ENCODE results near the gene AKR7A3.

AKR7A3 gene

DNA sequence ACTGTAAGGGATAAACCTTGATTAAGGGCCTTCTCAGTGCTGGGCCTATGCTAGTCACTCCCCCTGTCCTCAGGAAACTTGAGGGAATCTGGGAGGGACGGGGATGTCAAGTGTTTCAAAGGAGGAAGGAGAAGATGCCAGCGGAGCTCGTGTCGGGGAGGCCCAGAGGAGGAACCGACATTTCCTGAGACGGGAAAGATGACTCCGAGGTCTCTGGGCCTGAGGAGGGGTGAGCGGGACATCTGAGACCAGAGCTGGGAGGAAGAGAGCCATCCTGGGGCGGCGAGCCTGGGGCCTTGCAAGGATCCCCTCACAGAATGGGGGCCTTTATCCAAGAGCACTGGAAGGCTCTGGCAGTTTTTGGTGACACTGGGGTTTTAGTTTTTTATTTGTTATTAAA lies 33.9 kb upstream of the AKR7A3 start:
- H3K79me2 ChIP-seq (ENCODE audit: insufficient read depth, low read length): no peaks in the 10 kb centered on the region
- no peaks in the 10 kb centered on the region for H3K9me2 ChIP-seq (replicated peaks; ENCODE audit: low read depth, low read length)
- H3K4me3 ChIP-seq (ENCODE audit: low read length, poor library complexity, severe bottlenecking): no peak overlapping the region
- H2AFZ ChIP-seq (ENCODE audit: low read length): no peak overlapping the region
- H3K4me1 ChIP-seq (ENCODE audit: insufficient read depth, low read length, poor library complexity, severe bottlenecking): no peaks in the 10 kb centered on the region
- TF ChIP-seq, protein P1, sequence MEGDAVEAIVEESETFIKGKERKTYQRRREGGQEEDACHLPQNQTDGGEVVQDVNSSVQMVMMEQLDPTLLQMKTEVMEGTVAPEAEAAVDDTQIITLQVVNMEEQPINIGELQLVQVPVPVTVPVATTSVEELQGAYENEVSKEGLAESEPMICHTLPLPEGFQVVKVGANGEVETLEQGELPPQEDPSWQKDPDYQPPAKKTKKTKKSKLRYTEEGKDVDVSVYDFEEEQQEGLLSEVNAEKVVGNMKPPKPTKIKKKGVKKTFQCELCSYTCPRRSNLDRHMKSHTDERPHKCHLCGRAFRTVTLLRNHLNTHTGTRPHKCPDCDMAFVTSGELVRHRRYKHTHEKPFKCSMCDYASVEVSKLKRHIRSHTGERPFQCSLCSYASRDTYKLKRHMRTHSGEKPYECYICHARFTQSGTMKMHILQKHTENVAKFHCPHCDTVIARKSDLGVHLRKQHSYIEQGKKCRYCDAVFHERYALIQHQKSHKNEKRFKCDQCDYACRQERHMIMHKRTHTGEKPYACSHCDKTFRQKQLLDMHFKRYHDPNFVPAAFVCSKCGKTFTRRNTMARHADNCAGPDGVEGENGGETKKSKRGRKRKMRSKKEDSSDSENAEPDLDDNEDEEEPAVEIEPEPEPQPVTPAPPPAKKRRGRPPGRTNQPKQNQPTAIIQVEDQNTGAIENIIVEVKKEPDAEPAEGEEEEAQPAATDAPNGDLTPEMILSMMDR (conservative IDR thresholded peaks at IDR 0.05; ENCODE audit: low read length): no peak
- no peak for TF ChIP-seq EZH2phosphoT487 (IDR thresholded peaks at IDR 0.05; ENCODE audit: borderline replicate concordance)
- no peaks in the 10 kb centered on the region for H4K20me1 ChIP-seq (ENCODE audit: insufficient read depth, low read length, poor library complexity, severe bottlenecking)
- no peaks in the 10 kb centered on the region for H3F3A ChIP-seq (ENCODE audit: low read depth)
- H3K4me2 ChIP-seq (ENCODE audit: low read depth, low read length, poor library complexity, severe bottlenecking): no peak overlapping the region
- H3K36me3 ChIP-seq (ENCODE audit: insufficient read depth, low read length): no peaks in the 10 kb centered on the region; the same call in 1 of the 2 replicates
- H3K9me3 ChIP-seq (ENCODE audit: insufficient read depth, low read depth, low read length): no peaks in the 10 kb centered on the region
- no peaks in the 10 kb centered on the region for H3K27me3 ChIP-seq (ENCODE audit: insufficient read depth, low read length, poor library complexity, severe bottlenecking)
- no peak overlapping the region for H3K9ac ChIP-seq (ENCODE audit: low read depth, low read length, poor library complexity, severe bottlenecking)

DNA sequence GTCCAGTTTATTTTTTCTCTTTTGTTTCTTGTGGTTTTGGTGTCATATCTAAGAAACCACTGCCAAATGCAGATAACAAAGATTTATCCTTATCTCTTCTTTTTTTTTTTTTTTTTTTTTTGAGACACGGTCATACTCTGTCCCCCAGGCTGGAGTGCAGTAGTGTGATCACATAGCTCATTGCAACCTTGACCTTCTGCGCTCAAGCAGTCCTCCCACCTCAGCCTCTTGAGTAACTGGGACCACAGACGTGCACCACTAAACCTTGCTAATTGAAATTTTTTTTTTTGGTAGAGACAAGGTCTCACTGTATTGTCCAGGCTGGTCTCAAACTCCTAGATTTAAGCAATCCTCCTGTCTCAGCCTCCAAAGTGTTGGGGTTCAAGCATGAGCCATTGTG lies 32.5 kb upstream of the AKR7A3 start:
- Histone ChIP-seq H3K4me1 (ENCODE audit: insufficient read depth, low read length, poor library complexity, severe bottlenecking) (peaks cover 12% of the 10 kb centered on the region), H2AFZ (ENCODE audit: low read length) (no peak overlapping the region), H3K27me3 (ENCODE audit: insufficient read depth, low read length, poor library complexity, severe bottlenecking) (no peaks in the 10 kb centered on the region), H3K9me2 (replicated peaks; ENCODE audit: low read depth, low read length) (no peaks in the 10 kb centered on the region), H3K9ac (ENCODE audit: low read depth, low read length, poor library complexity, severe bottlenecking) (no peak overlapping the region), H3K9me3 (ENCODE audit: insufficient read depth, low read depth, low read length) (no peaks in the 10 kb centered on the region), H3K4me2 (ENCODE audit: low read depth, low read length, poor library complexity, severe bottlenecking) (no peak overlapping the region), H3K4me3 (ENCODE audit: low read length, poor library complexity, severe bottlenecking) (no peak overlapping the region), H3F3A (ENCODE audit: low read depth) (no peaks in the 10 kb centered on the region), H4K20me1 (ENCODE audit: insufficient read depth, low read length, poor library complexity, severe bottlenecking) (no peaks in the 10 kb centered on the region), H3K79me2 (ENCODE audit: insufficient read depth, low read length) (no peaks in the 10 kb centered on the region; the same call in 1 of the 2 replicates), H3K36me3 (ENCODE audit: insufficient read depth, low read length) (no peaks in the 10 kb centered on the region; the same call in 1 of the 2 replicates)
- TF ChIP-seq, protein P1 (conservative IDR thresholded peaks at IDR 0.05; ENCODE audit: low read length): no peak
- no peak for TF ChIP-seq EZH2phosphoT487 (IDR thresholded peaks at IDR 0.05; ENCODE audit: borderline replicate concordance)

DNA sequence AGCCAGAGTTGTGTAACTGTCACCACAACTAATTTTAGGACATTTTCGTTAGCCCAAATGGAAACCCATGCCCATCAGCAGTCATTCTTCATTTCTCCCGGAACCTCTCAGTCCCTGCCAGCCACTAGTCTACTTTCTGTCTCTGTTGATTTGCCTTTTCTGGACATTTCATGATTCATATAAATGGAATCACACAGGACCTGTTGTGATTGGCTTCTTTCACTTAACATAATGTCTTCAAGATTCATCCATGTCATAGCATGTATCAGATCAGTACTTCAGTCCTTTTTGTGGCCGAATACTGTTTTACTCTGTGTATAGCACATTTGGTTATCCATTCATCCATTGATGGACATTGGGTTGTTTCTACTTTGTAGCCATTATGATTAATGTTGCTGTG lies 30.6 kb upstream of the AKR7A3 start:
- Histone ChIP-seq H4K20me1 (ENCODE audit: insufficient read depth, low read length, poor library complexity, severe bottlenecking) (no peaks in the 10 kb centered on the region), H3K9me3 (ENCODE audit: insufficient read depth, low read depth, low read length) (no peaks in the 10 kb centered on the region), H3K4me1 (ENCODE audit: insufficient read depth, low read length, poor library complexity, severe bottlenecking) (peaks cover 30% of the 10 kb centered on the region), H3F3A (ENCODE audit: low read depth) (no peaks in the 10 kb centered on the region), H3K27me3 (ENCODE audit: insufficient read depth, low read length, poor library complexity, severe bottlenecking) (no peaks in the 10 kb centered on the region), H3K36me3 (ENCODE audit: insufficient read depth, low read length) (no peaks in the 10 kb centered on the region), H3K9me2 (replicated peaks; ENCODE audit: low read depth, low read length) (no peaks in the 10 kb centered on the region), H3K4me2 (ENCODE audit: low read depth, low read length, poor library complexity, severe bottlenecking) (no peak overlapping the region), H3K9ac (ENCODE audit: low read depth, low read length, poor library complexity, severe bottlenecking) (no peak overlapping the region), H3K79me2 (ENCODE audit: insufficient read depth, low read length) (peaks cover 6% of the 10 kb centered on the region; the same call in 1 of the 2 replicates), H3K4me3 (ENCODE audit: low read length, poor library complexity, severe bottlenecking) (no peak overlapping the region), H2AFZ (ENCODE audit: low read length) (no peak overlapping the region)
- TF ChIP-seq, protein P1 (conservative IDR thresholded peaks at IDR 0.05; ENCODE audit: low read length): no peak
